Frontal cortex (tissue), 4 donors: ENCODE measurements around the gene SMARCA2. TPM values are rescaled to one million over a fixed set of nuclear protein-coding genes. Genes with fewer than 3 reads are reported as not detected.

Source experiments
- DNase-seq, 2 donors: peaks; one replicate each; pipeline ENCODE4 v3.0.0; 2012; ENCODE audit warnings: low spot score in 2 of 2
- FAIRE-seq: peaks from 2 replicates; lab custom pipeline; 2012; peaks lifted over from hg19 to GRCh38; lab: Jason Lieb, UNC
- total RNA-seq: library from RNA; depleted of rRNA; stranded (reverse); fragments of >200 nt; gene quantifications from one replicate; pipeline ENCODE4 v1.2.3, GENCODE V29; 2014
- donor health status: control.
- donor health status: control.
- donor health status: control.

SMARCA2 gene
- total RNA-seq, 1 donor from 2014 or later, result 227 TPM

- no peak for DNase-seq
- no peak for FAIRE-seq
Observed at GRCh38 chr9:2083479-2083878, 68.3 kb downstream of the SMARCA2 start.

- DNase-seq, result no peak
- FAIRE-seq, result no peak
Observed at GRCh38 chr9:2085716-2086115, 70.6 kb downstream of the SMARCA2 start.

- FAIRE-seq (no peak), DNase-seq (no peak)
Observed at GRCh38 chr9:2086116-2086515, 71.0 kb downstream of the SMARCA2 start.

DNA sequence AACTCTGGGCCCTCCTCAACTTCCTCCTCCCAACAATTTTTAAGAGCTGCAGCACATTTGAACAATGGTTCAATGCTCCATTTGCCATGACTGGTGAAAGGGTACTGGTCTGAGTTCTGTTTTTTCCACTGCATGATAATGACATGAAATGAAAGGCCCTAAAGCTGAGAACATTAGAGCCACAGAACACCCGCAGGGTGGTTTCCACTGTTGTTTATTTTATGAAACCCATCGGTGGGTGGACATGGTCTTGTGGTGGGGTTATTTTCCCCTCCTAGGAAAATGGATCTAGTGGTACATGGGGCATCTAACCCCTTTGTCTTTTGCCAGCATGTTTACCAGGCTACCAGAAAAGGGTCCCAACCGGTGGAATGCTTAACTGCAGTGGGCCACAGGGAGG lies 71.8 kb downstream of the SMARCA2 start:
- no peak for DNase-seq
- no peak for FAIRE-seq

- DNase-seq (peak; percentile 6 to 12), FAIRE-seq (no peak)
Observed at GRCh38 chr9:2087500-2088313, 72.6 kb downstream of the SMARCA2 start.

GRCh38 chr9:2093920-2094597 lies 78.9 kb downstream of the SMARCA2 start:
- FAIRE-seq (no peak), DNase-seq (no peak)

DNA sequence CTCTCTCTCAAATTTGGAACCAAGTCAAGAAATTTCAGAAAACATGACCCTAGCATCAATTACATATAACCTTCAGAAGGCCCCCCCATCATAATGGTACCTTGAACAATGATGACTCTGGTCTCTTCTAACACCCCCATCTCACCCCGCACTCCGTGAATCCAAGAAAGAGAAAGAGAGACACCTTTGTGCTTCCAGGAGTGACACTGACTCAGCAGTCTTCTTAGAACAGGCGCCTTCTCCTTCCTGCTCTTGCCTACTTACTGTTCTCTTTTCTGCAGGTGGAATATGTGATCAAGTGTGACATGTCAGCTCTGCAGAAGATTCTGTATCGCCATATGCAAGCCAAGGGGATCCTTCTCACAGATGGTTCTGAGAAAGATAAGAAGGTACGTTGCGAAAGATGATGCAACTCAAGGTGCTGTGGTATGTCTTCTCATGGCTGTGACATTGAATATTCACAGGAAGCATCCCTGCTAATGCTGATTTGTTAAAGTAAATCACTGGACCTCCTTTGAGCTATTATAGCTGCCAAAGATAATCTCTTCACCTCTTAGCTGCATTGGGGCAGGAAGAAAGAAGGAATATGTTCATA lies 81.3 kb downstream of the SMARCA2 start:
- DNase-seq (no peak), FAIRE-seq (no peak)

GRCh38 chr9:2106666-2107065 lies 91.5 kb downstream of the SMARCA2 start:
- DNase-seq (no peak), FAIRE-seq (no peak)

- no peak for DNase-seq
- no peak for FAIRE-seq
Observed at GRCh38 chr9:2107906-2108451, 92.8 kb downstream of the SMARCA2 start.

DNA sequence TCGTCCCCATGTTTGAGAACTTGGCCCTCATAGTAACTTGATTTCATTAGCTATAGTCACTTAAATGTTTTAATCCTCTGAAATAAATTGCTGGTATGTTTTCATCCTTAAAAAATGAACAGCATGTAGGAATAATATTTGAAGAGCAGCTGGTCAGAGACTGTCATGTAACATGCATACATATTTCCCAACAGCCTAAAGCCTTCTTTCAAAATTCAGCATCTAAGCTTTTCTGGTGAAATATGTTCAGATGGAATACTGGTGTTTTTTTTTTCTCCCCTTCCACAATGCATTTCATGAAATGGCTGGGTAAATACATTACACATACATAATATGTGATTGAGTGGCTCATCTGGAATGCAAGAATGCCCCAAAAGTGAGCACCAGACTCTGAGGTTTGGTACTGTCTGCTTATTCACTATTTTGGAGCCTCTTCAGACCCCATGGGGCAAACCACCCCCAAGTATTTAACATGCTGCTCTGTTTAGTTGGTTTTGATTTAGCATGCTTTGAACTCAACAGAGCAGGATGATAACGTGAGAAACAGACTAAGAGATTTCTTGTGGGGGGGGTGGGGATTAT lies 94.0 kb downstream of the SMARCA2 start:
- DNase-seq (no peak), FAIRE-seq (no peak)

DNA sequence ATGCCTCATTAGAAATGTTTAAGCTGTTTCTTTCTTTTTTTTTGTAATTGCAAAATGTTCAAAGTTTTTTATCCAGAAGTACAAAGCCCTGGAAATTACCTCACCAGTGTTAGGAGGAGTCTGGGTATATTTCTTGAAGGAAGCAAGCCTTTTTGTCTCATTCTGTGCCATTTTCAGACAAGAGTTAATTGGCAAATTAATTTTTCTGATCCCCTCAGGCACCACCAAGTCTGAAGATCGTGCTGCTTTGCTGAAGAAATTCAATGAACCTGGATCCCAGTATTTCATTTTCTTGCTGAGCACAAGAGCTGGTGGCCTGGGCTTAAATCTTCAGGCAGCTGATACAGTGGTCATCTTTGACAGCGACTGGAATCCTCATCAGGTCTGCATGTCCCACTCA lies 94.9 kb downstream of the SMARCA2 start:
- no peak for DNase-seq
- no peak for FAIRE-seq

- DNase-seq, result no peak
- no peak for FAIRE-seq
Observed at GRCh38 chr9:2116073-2116472, 100.9 kb downstream of the SMARCA2 start.

- FAIRE-seq (no peak), DNase-seq (no peak)
Observed at GRCh38 chr9:2117527-2117926, 102.4 kb downstream of the SMARCA2 start.

DNA sequence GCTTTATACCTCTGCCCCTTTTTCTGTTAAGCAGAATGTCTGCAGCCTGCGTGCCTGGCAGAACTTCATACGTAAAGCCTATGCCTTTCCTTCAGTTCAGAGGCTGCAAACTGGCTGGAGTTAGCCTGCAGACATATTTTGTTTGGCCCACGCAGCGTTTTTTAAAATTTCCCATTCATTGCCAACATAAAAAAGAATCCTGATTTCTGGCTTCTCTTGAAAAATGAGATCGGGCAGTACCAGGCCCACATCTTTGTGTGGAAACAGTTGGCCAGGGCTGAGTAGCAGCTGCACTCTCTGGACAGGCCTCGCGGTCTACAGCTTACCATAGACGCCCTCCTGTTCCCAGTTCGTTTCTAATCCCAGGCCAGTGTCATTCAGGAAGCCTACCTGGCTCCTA lies 104.4 kb downstream of the SMARCA2 start:
- DNase-seq, result no peak
- no peak for FAIRE-seq

GRCh38 chr9:2120926-2121689 lies 106.0 kb downstream of the SMARCA2 start:
- DNase-seq, result no peak
- FAIRE-seq, result peak; percentile 69

- FAIRE-seq (no peak), DNase-seq (no peak)
Observed at GRCh38 chr9:2122299-2122698, 107.2 kb downstream of the SMARCA2 start.

DNA sequence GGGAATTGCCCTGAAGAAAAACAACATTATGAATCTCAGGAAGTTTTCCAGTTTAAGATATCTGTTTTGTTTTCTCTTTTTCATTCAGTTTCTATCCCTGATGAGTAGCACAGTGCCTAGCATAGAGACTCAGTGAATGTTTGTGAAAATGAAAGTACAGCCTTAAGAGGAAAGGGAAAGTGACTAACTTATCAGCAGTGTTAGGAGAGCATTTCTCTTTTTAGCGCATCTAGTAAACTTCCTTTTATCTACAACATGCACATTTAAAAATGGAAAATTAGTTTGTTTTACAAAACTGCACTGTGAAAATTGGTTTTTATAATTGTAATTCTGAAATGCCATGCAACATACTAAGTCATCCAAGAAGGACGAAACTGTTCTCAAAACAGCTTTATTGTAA lies 110.8 kb downstream of the SMARCA2 start:
- FAIRE-seq (no peak), DNase-seq (no peak)

- FAIRE-seq, result no peak
- no peak for DNase-seq
Observed at GRCh38 chr9:2126331-2126803, 111.2 kb downstream of the SMARCA2 start.

DNA sequence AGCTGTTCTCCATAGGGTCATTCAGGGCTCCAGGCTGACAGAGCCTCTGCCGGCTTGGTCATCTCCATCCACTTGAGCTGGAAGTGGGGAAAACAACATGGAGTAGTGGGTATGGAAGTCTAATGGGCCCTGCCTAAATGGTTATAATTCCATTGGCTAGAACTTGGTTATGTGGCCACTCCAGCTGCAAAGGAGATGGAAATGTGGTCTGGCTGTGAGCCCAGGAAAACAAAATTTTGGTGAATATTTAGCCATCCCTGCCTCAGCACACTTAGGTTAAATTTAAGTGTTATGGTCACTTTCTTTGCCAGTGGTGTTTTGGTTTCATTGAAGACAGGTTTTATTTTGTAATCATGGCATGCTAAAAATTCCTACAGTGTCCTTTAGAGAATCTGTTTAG lies 112.3 kb downstream of the SMARCA2 start:
- DNase-seq (no peak), FAIRE-seq (no peak)

DNA sequence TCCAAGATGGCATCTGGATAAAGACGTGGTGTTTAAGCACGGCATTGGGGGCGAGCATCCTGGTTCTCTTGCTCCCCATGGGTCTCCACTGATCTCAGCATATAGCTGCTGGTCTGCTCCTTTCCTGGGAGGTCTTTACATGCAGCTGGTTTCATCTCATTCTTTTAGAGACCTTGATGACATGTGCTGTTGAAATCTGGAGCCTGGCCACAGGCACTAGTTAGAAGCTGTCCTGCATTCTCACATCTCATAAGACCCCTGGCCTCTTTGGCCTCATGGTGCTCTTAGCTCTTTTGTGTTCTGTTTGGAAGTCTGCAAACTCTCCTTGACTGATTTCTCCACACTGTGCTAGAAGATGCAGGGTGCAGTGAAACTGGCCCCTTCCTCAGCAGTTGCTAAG lies 113.0 kb downstream of the SMARCA2 start:
- FAIRE-seq, result no peak
- no peak for DNase-seq
